GM23248 (cell line): ENCODE data around the gene DDIAS. TPM values are rescaled to one million over a fixed set of nuclear protein-coding genes. Genes with fewer than 3 reads are reported as not detected.
"Not testable (repeated sequence)": the region's sequence is repeated elsewhere in the genome, so short reads cannot be mapped to it uniquely, and the experiment has no call there.

Experiments used
- DNase-seq: peaks from one replicate; pipeline ENCODE4 v3.0.0-alpha.2; 2015
- H2AFZ ChIP-seq: fragments of 200-600 bp; sonication (generic); 2 replicates; pipeline ENCODE4 v1.6.1; 2016; ENCODE audit warnings: antibody characterized with exemption
- H3F3A ChIP-seq: fragments of 200-600 bp; sonication (generic); 2 replicates; pipeline ENCODE4 v1.6.1; 2016; ENCODE audit warnings: mild to moderate bottlenecking, antibody characterized with exemption, mixed run types; ENCODE audit not compliant: insufficient read depth
- H3K27ac ChIP-seq: fragments of 200-600 bp; sonication (generic); 2 replicates; pipeline ENCODE4 v1.5.1; 2016; ENCODE audit warnings: mild to moderate bottlenecking
- H3K27me3 ChIP-seq: fragments of 200-600 bp; sonication (generic); replicated peaks from 2 replicates; pipeline ENCODE4 v1.6.1; 2016; ENCODE audit warnings: mild to moderate bottlenecking; ENCODE audit not compliant: insufficient read depth
- H3K36me3 ChIP-seq: fragments of 200-600 bp; sonication (generic); 2 replicates; pipeline ENCODE4 v1.6.1; 2016; ENCODE audit warnings: low read depth, mild to moderate bottlenecking
- H3K4me1 ChIP-seq: fragments of 200-600 bp; sonication (generic); 2 replicates; pipeline ENCODE4 v1.6.1; 2016; ENCODE audit warnings: mild to moderate bottlenecking; ENCODE audit not compliant: insufficient read depth
- H3K4me2 ChIP-seq: fragments of 200-600 bp; sonication (generic); one replicate; pipeline ENCODE4 v1.6.1; 2016; ENCODE audit warnings: mild to moderate bottlenecking; ENCODE audit not compliant: unreplicated experiment
- H3K4me3 ChIP-seq: fragments of 200-600 bp; sonication (generic); 2 replicates; pipeline ENCODE4 v1.5.1; 2016; ENCODE audit warnings: mild to moderate bottlenecking
- H3K79me2 ChIP-seq: fragments of 200-600 bp; sonication (generic); 2 replicates; pipeline ENCODE4 v1.6.1; 2016; ENCODE audit warnings: mild to moderate bottlenecking; ENCODE audit not compliant: insufficient read depth
- H3K9ac ChIP-seq: fragments of 200-600 bp; sonication (generic); 2 replicates; pipeline ENCODE4 v1.6.1; 2016; ENCODE audit warnings: mild to moderate bottlenecking
- H3K9me2 ChIP-seq: fragments of 200-600 bp; sonication (generic); 2 replicates; pipeline ENCODE4 v1.6.1; 2016; ENCODE audit warnings: mixed run types, mild to moderate bottlenecking, moderate library complexity; ENCODE audit not compliant: insufficient read depth
- H3K9me3 ChIP-seq: fragments of 200-600 bp; sonication (generic); one replicate; pipeline ENCODE4 v1.6.1; 2017; ENCODE audit warnings: low read depth
- H4K20me1 ChIP-seq: fragments of 200-600 bp; sonication (generic); 2 replicates; pipeline ENCODE4 v1.6.0; 2016; ENCODE audit not compliant: insufficient read depth
- EZH2 ChIP-seq: fragments of 200-600 bp; sonication (generic); IDR thresholded peaks from 2 replicates; pipeline ENCODE4 v1.6.1; 2018; ENCODE audit warnings: antibody characterized with exemption, mild to moderate bottlenecking; ENCODE audit not compliant: insufficient read depth, poor library complexity, severe bottlenecking
- EZH2phosphoT487 ChIP-seq: fragments of 200-600 bp; sonication (generic); IDR thresholded peaks from 2 replicates; pipeline ENCODE4 v1.6.1; 2018; ENCODE audit warnings: antibody characterized with exemption, moderate library complexity, mild to moderate bottlenecking, low read depth; ENCODE audit not compliant: insufficient read depth
- WGBS, 2 experiments: methylation state at CpG; one replicate each; pipeline ENCODE4 v1.1.6; 2015 to 2017; ENCODE audit warnings: low lambda C conversion rate in 2 of 2, low coverage in 1 of 2; ENCODE audit errors: missing lambda C conversion rate in 2 of 2; 5-methylcytosine and 5-hydroxymethylcytosine counted together
- in situ Hi-C: fragments of 300-500 bp; cut with MboI; formaldehyde crosslinking; loops from 2 replicates; pipeline ENCODE4 v1.15.0; 2020
- polyA plus RNA-seq: library from polyadenylated mRNA; unstranded; fragments of >200 nt; fragmentation: Nextera tagmentation; extraction: Ambion mirVana; gene quantifications from 2 replicates; pipeline ENCODE4 v1.2.1, GENCODE V29; 2016
- total RNA-seq: library from RNA; depleted of rRNA; stranded (reverse); fragments of >200 nt; shearing (Covaris generic); gene quantifications from 2 replicates; pipeline ENCODE4 v1.2.3, GENCODE V29; 2014; rRNA removed

DDIAS gene, protein sequence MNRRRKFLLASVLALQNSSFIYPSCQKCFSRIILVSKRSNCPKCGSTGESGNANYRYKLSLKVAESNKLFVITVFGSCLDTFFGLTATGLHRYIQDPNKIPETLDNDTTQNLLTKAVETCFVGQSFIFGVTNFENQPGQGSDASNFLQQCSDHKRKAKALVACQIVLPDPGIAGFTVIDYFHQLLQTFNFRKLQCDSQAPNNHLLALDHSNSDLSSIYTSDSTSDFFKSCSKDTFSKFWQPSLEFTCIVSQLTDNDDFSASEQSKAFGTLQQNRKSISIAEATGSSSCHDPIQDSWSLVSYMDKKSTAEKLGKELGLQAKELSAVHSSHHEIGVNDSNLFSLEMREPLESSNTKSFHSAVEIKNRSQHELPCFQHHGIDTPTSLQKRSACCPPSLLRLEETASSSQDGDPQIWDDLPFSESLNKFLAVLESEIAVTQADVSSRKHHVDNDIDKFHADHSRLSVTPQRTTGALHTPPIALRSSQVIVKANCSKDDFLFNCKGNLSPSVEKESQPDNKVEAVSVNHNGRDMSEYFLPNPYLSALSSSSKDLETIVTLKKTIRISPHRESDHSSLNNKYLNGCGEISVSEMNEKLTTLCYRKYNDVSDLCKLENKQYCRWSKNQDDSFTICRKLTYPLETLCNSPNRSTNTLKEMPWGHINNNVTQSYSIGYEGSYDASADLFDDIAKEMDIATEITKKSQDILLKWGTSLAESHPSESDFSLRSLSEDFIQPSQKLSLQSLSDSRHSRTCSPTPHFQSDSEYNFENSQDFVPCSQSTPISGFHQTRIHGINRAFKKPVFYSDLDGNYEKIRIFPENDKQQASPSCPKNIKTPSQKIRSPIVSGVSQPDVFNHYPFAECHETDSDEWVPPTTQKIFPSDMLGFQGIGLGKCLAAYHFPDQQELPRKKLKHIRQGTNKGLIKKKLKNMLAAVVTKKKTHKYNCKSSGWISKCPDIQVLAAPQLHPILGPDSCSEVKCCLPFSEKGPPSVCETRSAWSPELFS
- total RNA-seq (5.4 and 7.6 TPM in 2 replicates), polyA plus RNA-seq (4.5 and 5.0 TPM in 2 replicates)

DNA sequence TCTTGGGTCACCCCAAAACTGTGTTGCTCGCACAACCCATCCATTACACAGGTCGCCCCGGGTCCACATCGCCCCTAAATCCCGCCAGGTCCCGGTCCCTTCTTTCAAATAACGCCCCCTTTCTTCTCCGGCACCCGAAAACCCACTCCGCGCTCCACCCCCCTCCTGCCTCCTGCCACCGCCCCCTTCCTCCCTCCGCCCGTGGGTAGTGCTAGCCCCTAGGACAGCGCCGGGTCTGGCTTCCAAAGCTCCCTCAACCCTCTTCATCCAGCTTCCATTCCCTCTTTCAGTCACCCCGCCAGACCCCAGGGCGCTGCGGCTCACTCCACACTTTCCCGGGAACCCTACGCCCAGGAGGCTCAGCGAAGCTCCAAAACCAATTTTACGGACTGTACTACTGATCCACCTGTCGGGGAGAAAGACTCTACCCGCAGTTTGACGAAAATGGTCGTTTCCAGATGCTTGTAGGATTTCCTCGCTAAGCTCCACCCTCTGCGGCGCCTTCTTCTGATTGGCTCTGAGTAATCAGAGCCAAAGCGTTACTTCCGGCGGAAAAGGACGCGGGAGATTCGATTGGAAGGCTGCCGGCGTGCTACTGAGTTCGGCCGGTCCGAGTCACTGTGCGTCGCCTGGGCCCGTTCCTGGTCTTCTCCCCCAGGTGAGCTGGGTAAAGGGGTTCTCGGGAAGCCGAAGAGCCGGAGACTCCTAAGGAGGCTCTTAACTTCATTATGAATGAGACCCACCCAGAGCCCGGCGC is at the start of gene DDIAS:
TSS of gene DDIAS (plus strand) at position 572 of the 757 bp plus-strand sequence. CDS start 13,003 bp downstream, outside the sequence.
- peak within 1 kb of the TSS; percentile 94 for H3K4me3 ChIP-seq
- in situ Hi-C loops, result loop anchor here (10.0 kb wide), 2 partner anchors 263 to 353 kb away; no protein-coding TSS in a partner anchor
- H3K4me2 ChIP-seq, result peak within 1 kb of the TSS; percentile 99
- H4K20me1 ChIP-seq, result no peaks in the 10 kb centered on the region
- peak within 1 kb of the TSS; percentile 91 for H3K27ac ChIP-seq
- no peaks in the 10 kb centered on the region for H3K36me3 ChIP-seq
- H3K9me2 ChIP-seq, result no peaks in the 10 kb centered on the region
- H3K79me2 ChIP-seq, result peaks cover 31% of the 10 kb centered on the region
- 1 to 2% methylated on average over 39 to 49 of the region's 49 CpGs for WGBS, 2 experiments
- H3K9ac ChIP-seq, result peak within 1 kb of the TSS; percentile 85
- H3F3A ChIP-seq, result no peaks in the 10 kb centered on the region
- TF ChIP-seq EZH2 (no peak), EZH2phosphoT487 (no peak)
- peaks cover 7% of the 10 kb centered on the region; the same call in 1 of the 2 replicates for H3K4me1 ChIP-seq
- no peaks in the 10 kb centered on the region for H3K27me3 ChIP-seq
- H3K9me3 ChIP-seq, result no peaks in the 10 kb centered on the region
- peak; percentile 99 for DNase-seq
- H2AFZ ChIP-seq, result peak within 1 kb of the TSS; percentile 93

DNA sequence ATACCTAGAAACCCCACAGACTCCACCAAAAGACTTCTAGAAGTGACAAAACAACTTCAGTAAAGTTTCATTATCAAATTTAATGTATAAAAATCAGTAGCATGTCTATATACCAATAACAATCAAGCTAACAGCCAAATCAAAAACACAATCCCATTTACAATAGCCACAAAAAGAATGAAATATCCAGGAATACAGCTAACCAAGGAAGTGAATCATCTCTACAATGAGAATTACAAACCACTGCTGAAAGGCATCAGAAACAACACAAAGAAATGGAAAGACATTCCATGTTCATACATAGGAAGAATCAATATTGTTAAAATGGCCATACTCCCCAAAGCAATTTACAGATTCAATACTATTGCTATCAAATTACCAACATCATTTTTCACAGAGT is 47.3 kb upstream of the DDIAS start:
- peak overlapping the region; percentile 47; the same call in 1 of the 2 replicates for H2AFZ ChIP-seq
- H3K4me3 ChIP-seq, result peak overlapping the region; percentile 9; the same call in 1 of the 2 replicates
- peak overlapping the region; percentile 63 for H3K4me2 ChIP-seq
- H3F3A ChIP-seq, result peaks cover 43% of the 10 kb centered on the region
- no peaks in the 10 kb centered on the region for H3K36me3 ChIP-seq
- in situ Hi-C loops, result loop anchor here (25.0 kb wide), 1 partner anchor 958 kb away; no protein-coding TSS in a partner anchor
- no peaks in the 10 kb centered on the region for H3K9me2 ChIP-seq
- H4K20me1 ChIP-seq, result no peaks in the 10 kb centered on the region
- H3K9me3 ChIP-seq, result no peaks in the 10 kb centered on the region
- peak; percentile 34 for DNase-seq
- no peak for TF ChIP-seq EZH2
- no peak for TF ChIP-seq EZH2phosphoT487
- no peaks in the 10 kb centered on the region for H3K79me2 ChIP-seq
- H3K27ac ChIP-seq, result no peak overlapping the region; the same call in 1 of the 2 replicates
- H3K27me3 ChIP-seq, result no peaks in the 10 kb centered on the region
- H3K9ac ChIP-seq, result no peak overlapping the region
- H3K4me1 ChIP-seq, result peaks cover 35% of the 10 kb centered on the region

DNA sequence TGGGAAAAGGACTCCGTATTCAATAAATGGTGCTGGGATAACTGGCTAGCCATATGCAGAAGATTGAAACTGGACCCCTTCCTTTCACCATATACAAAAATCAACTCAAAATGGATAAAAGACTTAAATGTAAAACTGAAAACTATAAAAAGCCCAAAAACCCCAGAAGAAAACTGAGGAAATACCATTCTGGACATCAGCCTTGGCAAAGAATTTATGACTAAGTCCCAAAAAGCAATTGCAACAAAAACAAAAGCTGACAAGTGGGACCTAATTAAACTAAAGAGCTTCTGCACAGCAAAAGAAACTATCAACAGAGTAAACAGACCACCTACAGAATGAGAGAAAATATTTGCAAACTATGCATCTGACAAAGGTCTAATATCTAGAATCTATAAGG is 46.6 kb upstream of the DDIAS start:
- in situ Hi-C loops, result loop anchor here (25.0 kb wide), 1 partner anchor 957 kb away; no protein-coding TSS in a partner anchor
- peak overlapping the region; percentile 9; the same call in 1 of the 2 replicates for H3K4me3 ChIP-seq

More for the DNA sequence above, 46.6 kb upstream of the DDIAS start:
- not testable (repeated sequence) for H3K36me3 ChIP-seq, H2AFZ ChIP-seq, H4K20me1 ChIP-seq, H3K9ac ChIP-seq, H3K9me3 ChIP-seq, H3K79me2 ChIP-seq, H3K27me3 ChIP-seq, H3K9me2 ChIP-seq, H3K27ac ChIP-seq
- WGBS, 2 experiments, result 100% methylated on average over 1 of the region's 1 CpG
- H3K4me1 ChIP-seq, result peaks cover 41% of the 10 kb centered on the region
- H3F3A ChIP-seq, result peaks cover 47% of the 10 kb centered on the region
- H3K4me2 ChIP-seq, result peak overlapping the region; percentile 63
- DNase-seq, result peak; percentile 21
